HepG2 (cell line): ENCODE data around the gene SHANK2. TPM values are rescaled to one million over a fixed set of nuclear protein-coding genes. Genes with fewer than 3 reads are reported as not detected.

Experiments used
- ATAC-seq: fragments of 200-7000 bp; cut with Tn5 transposase; 3 replicates; pipeline ENCODE4 v1.9.1; 2020; ENCODE audit warnings: mild to moderate bottlenecking, moderate library complexity
- BruUV-seq: library from RNA; stranded (reverse); fragments of 400-500 nt; replicated peaks from 2 replicates; lab custom pipeline; 2021; lab: Mats Ljungman, UMichigan
- CTCF ChIA-PET: fragments of 300-600 bp; formaldehyde crosslinking; extraction: SDS; loops from one replicate; lab custom pipeline; 2021; ENCODE audit warnings: low total read pairs, inconsistent platforms, low intra/inter-chr PET ratio; lab: Yijun Ruan, JAX
- POLR2A ChIA-PET: fragments of 350-600 bp; sonication (Branson Sonifier 250); formaldehyde crosslinking; loops from one replicate; lab custom pipeline; 2020; ENCODE audit warnings: antibody characterized with exemption, inconsistent platforms; lab: Yijun Ruan, JAX
- DNase-seq: peaks from one replicate; pipeline ENCODE4 v3.0.0-alpha.2; 2015; ENCODE audit warnings: low spot score
- FAIRE-seq: peaks from 3 replicates; lab custom pipeline; 2011; peaks lifted over from hg19 to GRCh38; lab: Jason Lieb, UNC
- H2AFZ ChIP-seq: one replicate; pipeline ENCODE4 v1.6.1; 2011; ENCODE audit warnings: low read length, inconsistent platforms
- H3K27ac ChIP-seq: fragments of 300-600 bp; 3 replicates; pipeline ENCODE4 v1.8.0; 2011; ENCODE audit warnings: mixed run types, mild to moderate bottlenecking, mixed read lengths, low read length, inconsistent platforms; ENCODE audit not compliant: insufficient read depth; ENCODE audit errors: extremely low read length
- H3K27me3 ChIP-seq, 2 experiments: fragments of 200-600 bp in 1 of 2; 2 replicates in 1 of 2; 3 replicates in 1 of 2; pipeline versions ENCODE4 v1.6.0 to v1.8.0; 2011; ENCODE audit warnings: low read length in 2 of 2, mild to moderate bottlenecking in 2 of 2, moderate library complexity in 2 of 2, inconsistent platforms in 1 of 2; ENCODE audit not compliant: insufficient read depth in 2 of 2, control insufficient read depth in 1 of 2
- H3K36me3 ChIP-seq, 2 experiments: fragments of 200-600 bp in 1 of 2; replicated peaks in 1 of 2; 2 replicates in 1 of 2; 3 replicates in 1 of 2; pipeline versions ENCODE4 v1.5.1 to v1.8.0; 2011; ENCODE audit warnings: low read length in 2 of 2, inconsistent platforms in 1 of 2; ENCODE audit not compliant: insufficient read depth in 2 of 2, control insufficient read depth in 1 of 2
- H3K4me1 ChIP-seq: 2 replicates; pipeline ENCODE4 v1.5.1; 2012; ENCODE audit warnings: low read length, inconsistent platforms; ENCODE audit not compliant: insufficient read depth
- H3K4me2 ChIP-seq: 2 replicates; pipeline ENCODE4 v1.6.0; 2011; ENCODE audit warnings: low read depth, low read length, inconsistent platforms
- H3K4me3 ChIP-seq, 3 experiments: fragments of 200-600 bp in 1 of 3; sonication (generic), shearing (Covaris generic) in 1 of 3; replicated peaks in 1 of 3; 2 replicates each; pipeline ENCODE4 v1.5.1; 2011 to 2016; ENCODE audit warnings: low read length in 3 of 3, inconsistent platforms in 2 of 3, low read depth in 2 of 3, mild to moderate bottlenecking in 2 of 3, control low read depth in 1 of 3, mixed read lengths in 1 of 3; ENCODE audit not compliant: insufficient read depth in 1 of 3
- H3K79me2 ChIP-seq: one replicate; pipeline ENCODE4 v1.6.1; 2011; ENCODE audit warnings: low read length, inconsistent platforms; ENCODE audit not compliant: insufficient read depth
- H3K9ac ChIP-seq: 2 replicates; pipeline ENCODE4 v1.6.0; 2011; ENCODE audit warnings: mild to moderate bottlenecking, low read depth, low read length, inconsistent platforms; ENCODE audit not compliant: insufficient read depth
- H3K9me3 ChIP-seq: 2 replicates; pipeline ENCODE4 v1.5.1; 2012; ENCODE audit warnings: mild to moderate bottlenecking, low read length
- H4K20me1 ChIP-seq: 2 replicates; pipeline ENCODE4 v1.6.0; 2011; ENCODE audit warnings: inconsistent platforms, mild to moderate bottlenecking, low read length, moderate library complexity; ENCODE audit not compliant: insufficient read depth
- HMG20B ChIP-seq: conservative IDR thresholded peaks from 2 replicates; pipeline ENCODE4 v1.6.1; 2016; ENCODE audit warnings: missing genetic modification reagents, missing compliant biosample characterization
- REXO4 ChIP-seq: sonication (generic); formaldehyde crosslinking; IDR thresholded peaks from 2 replicates; pipeline ENCODE4 v1.8.0; 2022; ENCODE audit warnings: missing genetic modification reagents, mild to moderate bottlenecking, borderline replicate concordance
- SALL1 ChIP-seq: sonication (generic); formaldehyde crosslinking; IDR thresholded peaks from 2 replicates; pipeline ENCODE4 v1.8.0; 2022; ENCODE audit warnings: mild to moderate bottlenecking, missing genetic modification reagents
- TCF7 ChIP-seq: sonication (generic); IDR thresholded peaks from 2 replicates; pipeline ENCODE4 v1.6.1; 2016; ENCODE audit warnings: antibody characterized with exemption, low read depth
- ZNF20 ChIP-seq: sonication (generic); formaldehyde crosslinking; IDR thresholded peaks from 2 replicates; pipeline ENCODE4 v1.4.0; 2020; ENCODE audit warnings: mild to moderate bottlenecking, moderate library complexity, missing genetic modification reagents
- ZNF230 ChIP-seq: sonication (generic); formaldehyde crosslinking; IDR thresholded peaks from 2 replicates; pipeline ENCODE4 v1.4.0; 2020; ENCODE audit warnings: mild to moderate bottlenecking, missing genetic modification reagents
- ZNF576 ChIP-seq: sonication (generic); formaldehyde crosslinking; IDR thresholded peaks from 2 replicates; pipeline ENCODE4 v1.4.0; 2020; ENCODE audit warnings: mild to moderate bottlenecking, missing genetic modification reagents
- ZNF687 ChIP-seq: sonication (generic); formaldehyde crosslinking; IDR thresholded peaks from 2 replicates; pipeline ENCODE4 v1.5.1; 2020; ENCODE audit warnings: mild to moderate bottlenecking, missing genetic modification reagents, moderate library complexity
- ZNF839 ChIP-seq: sonication (generic); formaldehyde crosslinking; IDR thresholded peaks from 2 replicates; pipeline ENCODE4 v1.4.0; 2020; ENCODE audit warnings: missing genetic modification reagents, mild to moderate bottlenecking, borderline replicate concordance
- WGBS: methylation state at CpG from one replicate; pipeline ENCODE4 v1.1.6; 2017; ENCODE audit warnings: low lambda C conversion rate; 5-methylcytosine and 5-hydroxymethylcytosine counted together
- in situ Hi-C: cut with HindIII; loops from 2 replicates; pipeline ENCODE4 v1.10.0; 2017; ENCODE audit warnings: low pct_unique_long_range_greater_than_20kb; ENCODE audit not compliant: extremely low pct_ligation_motif_present
- intact Hi-C: fragments of 100-400 bp; cut with micrococcal nuclease; formaldehyde crosslinking; loops from one replicate; pipeline ENCODE4 v1.10.0; 2022; ENCODE audit not compliant: unreplicated experiment
- polyA plus RNA-seq, 8 experiments: library from polyadenylated mRNA; depleted of rRNA in 3 of 8; stranded (reverse) in 7 of 8; unstranded in 1 of 8; fragments of >200 nt; fragmentation: Illumina TruSeq in 4 of 8; extraction: Trizol in 4 of 8; gene quantifications; 2 replicates each; pipeline versions ENCODE4 v1.2.1 to v1.2.3, GENCODE V29; 2011 to 2016; ENCODE audit warnings: low read depth in 4 of 8, missing spikeins in 1 of 8, mixed read lengths in 1 of 8; ENCODE audit not compliant: insufficient read depth in 1 of 8
- total RNA-seq, 5 experiments: library from RNA; depleted of rRNA; stranded (reverse); fragments of >200 nt; fragmentation: Illumina TruSeq; extraction: Trizol; gene quantifications; 2 replicates each; pipeline ENCODE4 v1.2.3, GENCODE V29; 2016; ENCODE audit warnings: low read depth in 1 of 5

The SHANK2 gene
- total and polyA plus RNA-seq, 2 of the 13 experiments (the other 11 are each of a cell fraction or from before 2014, with no cell fraction given), result 10.2 to 13.0 TPM

- TF ChIP-seq ZNF839 (CRISPR knock-in tag), result no peak
Observed at GRCh38 chr11:71246559-71246958, 5.8 kb downstream of the SHANK2 start (continued).

DNA sequence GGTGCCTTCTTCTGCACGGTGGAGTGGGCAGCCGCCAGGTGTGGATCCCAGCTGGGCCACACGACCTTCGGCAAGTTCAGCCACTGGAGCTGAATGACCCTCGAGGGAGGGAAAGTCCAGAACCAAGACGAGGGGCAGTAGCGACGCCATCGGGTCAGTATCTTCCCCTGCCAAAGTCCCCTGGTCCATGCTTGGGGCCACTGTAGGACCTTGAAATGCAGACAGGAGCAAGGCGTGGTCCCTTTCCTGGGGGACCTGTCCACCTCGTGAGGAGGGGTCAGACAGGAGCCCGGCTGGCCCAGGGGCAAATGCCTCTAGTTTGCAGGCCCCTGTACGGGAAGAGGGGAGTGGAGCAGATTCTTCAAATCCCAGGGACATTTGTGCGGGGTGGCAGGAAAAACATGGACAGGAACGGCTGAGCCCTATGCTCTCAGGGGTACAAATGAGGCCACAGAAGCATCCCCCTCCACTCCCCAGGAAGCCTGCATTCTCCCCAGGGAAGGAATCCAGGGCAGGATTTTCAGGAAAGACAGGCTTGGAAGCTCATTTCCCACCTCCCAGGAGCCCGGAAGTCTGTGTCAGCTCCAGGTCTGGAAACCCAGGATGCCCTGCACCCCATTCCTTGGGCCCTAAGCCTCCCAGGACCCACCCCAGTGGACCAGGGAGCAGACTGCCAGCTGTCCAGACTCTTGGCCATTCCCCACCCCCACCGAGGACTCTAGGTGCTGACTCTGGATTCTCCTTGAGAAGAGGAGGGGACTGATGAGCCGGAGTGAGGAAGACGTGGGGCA lies 6.6 kb downstream of the SHANK2 start:
- Histone ChIP-seq H3K27ac (no peak overlapping the region), H3K9me3 (no peaks in the 10 kb centered on the region), H3K4me3 (no peak overlapping the region), H2AFZ (no peak overlapping the region), H3K27me3 (no peaks in the 10 kb centered on the region; a peak in 1 of 5 replicates), H3K4me1 (peaks cover 92% of the 10 kb centered on the region), H3K4me2 (no peak overlapping the region; the same call in 1 of the 2 replicates), H3K36me3 (peaks cover 5 to 26% of the 10 kb centered on the region in 2 experiments; a peak in 4 of 5 replicates), H3K79me2 (peaks cover 95% of the 10 kb centered on the region), H4K20me1 (peaks cover 22% of the 10 kb centered on the region), H3K9ac (no peak overlapping the region)
- no peak for TF ChIP-seq ZNF230 (CRISPR knock-in tag)
- TF ChIP-seq HMG20B (CRISPR knock-in tag), result no peak
- no peak for TF ChIP-seq REXO4
- no peak for TF ChIP-seq TCF7
- TF ChIP-seq ZNF576 (CRISPR knock-in tag), result no peak
- no peak for TF ChIP-seq ZNF20 (CRISPR knock-in tag)
- peak; percentile 33 for TF ChIP-seq ZNF687 (CRISPR knock-in tag)
- no peak for TF ChIP-seq SALL1
- DNase-seq, result no peak
- in situ Hi-C loops, result no loop called here
- WGBS, result 90% methylated on average over 15 of the region's 19 CpGs
- no TSS peak for BruUV-seq
- ChIA-PET POLR2A (interaction anchor here (2.9 kb wide), 1 partner anchor 7 kb away, joined by 18 read pairs; the partner anchor contains the start of gene SHANK2), CTCF (no interaction called here)
- intact Hi-C loops, result loop anchor here (10.0 kb wide), 1 partner anchor 91 kb away; no protein-coding TSS in a partner anchor
- no peak for FAIRE-seq
- ATAC-seq, result no peak
